Coronary artery (tissue), 2 donors: ENCODE results near the gene FAM219B.
"Not testable (repeated sequence)": the region's sequence is repeated elsewhere in the genome, so short reads cannot be mapped to it uniquely, and the experiment has no call there.

Experiments
- DNase-seq: peaks from one replicate; pipeline ENCODE4 v3.0.0-alpha.2; 2017; ENCODE audit warnings: low spot score
- H3K27ac ChIP-seq, 2 donors: fragments of 200-600 bp; sonication (generic); one replicate each; pipeline ENCODE4 v1.5.1; 2016 to 2019
- H3K4me3 ChIP-seq: fragments of 200-600 bp; sonication (generic); 2 replicates; pipeline ENCODE4 v1.5.1; 2016; ENCODE audit warnings: mild to moderate bottlenecking, moderate library complexity
- CTCF ChIP-seq: fragments of 200-600 bp; sonication (generic); IDR thresholded peaks from one replicate; pipeline ENCODE4 v1.5.1; 2019; ENCODE audit warnings: antibody characterized with exemption

Gene FAM219B

GRCh38 chr15:74937590-74938371, 31.1 kb upstream of the FAM219B start, which contains the start of gene COX5A:
Gene COX5A, minus strand, starts transcription at chr15:74938073. Its CDS starts 59 bp downstream, at chr15:74938014.
- no peak for TF ChIP-seq CTCF
- DNase-seq = peak; percentile 97
- peak within 1 kb of the TSS; percentile 84 to 97 for H3K27ac ChIP-seq
- peak within 1 kb of the TSS; percentile 99 for H3K4me3 ChIP-seq

DNA sequence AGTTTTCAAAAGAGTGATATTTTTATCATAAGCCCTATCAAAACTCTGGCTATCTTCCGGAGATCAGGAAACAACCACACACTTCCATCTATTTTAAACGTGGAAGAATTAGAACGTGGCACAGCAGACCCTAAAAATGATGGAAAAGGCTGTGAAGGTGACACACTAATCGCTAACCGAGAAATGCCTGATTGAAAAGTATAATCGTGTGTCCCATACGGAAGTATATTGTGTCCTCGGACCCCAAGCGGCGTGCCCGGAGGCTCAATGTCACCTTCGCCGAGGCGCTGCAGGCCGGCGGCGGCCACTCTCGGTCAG, 30.6 kb upstream of the FAM219B start:
- no peak for DNase-seq
- Histone ChIP-seq H3K4me3 (peak overlapping the region; percentile 99), H3K27ac (peak overlapping the region; percentile 84 to 97)
- no peak for TF ChIP-seq CTCF

DNA sequence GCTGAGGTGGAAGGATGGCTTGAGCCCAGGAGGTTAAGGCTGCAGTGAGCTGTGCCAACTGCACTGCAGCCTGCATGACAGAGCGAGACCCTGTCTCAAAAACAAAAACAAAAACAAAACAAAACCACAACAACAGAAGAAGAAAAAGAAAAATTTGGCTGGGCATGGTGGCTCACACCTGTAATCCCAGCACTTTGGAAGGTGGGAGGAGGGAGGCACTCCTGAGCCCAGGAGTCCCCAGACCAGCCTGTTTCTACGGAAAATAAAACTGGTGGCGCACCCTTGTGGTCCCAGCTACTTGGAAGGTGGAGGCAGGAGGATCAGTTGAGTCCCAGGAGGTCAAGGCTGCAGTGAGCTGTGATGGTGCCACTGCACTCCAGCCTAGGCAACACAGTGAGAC, 28.5 kb upstream of the FAM219B start:
- DNase-seq, H3K4me3 ChIP-seq, H3K27ac ChIP-seq: not testable (repeated sequence)

DNA sequence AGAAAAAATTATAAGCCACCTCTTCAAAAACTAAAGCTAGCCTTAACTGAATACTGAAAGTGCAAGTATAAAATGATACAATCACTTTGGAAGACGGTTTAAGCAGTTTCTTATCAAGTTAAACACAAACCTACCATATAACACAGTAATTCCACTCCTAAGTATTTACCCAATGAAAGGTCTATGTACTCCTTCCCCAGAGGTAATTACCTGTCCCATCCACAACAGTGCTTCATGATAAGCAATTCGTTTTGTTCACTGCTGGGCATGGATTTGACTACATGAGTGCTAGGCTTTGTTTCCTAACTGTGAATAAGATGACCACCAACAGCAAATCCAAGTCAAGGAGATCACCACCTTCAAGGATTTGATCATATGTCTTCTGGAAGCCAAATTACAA, 26.9 kb upstream of the FAM219B start:
- Histone ChIP-seq H3K27ac (no peak overlapping the region), H3K4me3 (no peak overlapping the region)
- no peak for DNase-seq
- TF ChIP-seq CTCF = no peak

DNA sequence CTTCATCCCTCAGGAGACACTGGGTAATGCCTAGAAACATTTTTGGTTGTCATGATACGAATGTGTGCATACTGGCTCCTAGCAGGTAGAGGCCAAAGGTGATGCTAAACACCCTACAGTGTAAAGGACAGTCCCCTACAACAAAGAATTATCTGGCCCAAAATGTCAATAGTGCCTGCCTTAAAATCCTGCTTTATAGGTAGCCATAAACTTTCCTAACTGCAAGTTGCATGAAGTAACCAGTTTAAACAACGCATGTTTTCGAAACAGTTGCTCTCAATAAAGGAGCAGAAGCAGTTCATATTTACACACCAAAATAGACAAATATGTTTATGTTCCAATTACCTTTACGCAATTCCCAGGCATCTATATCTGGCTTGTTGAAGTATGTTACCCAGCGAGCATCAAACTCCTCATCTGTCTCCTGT, 22.1 kb upstream of the FAM219B start:
- Histone ChIP-seq H3K27ac (no peak overlapping the region), H3K4me3 (no peak overlapping the region)
- no peak for DNase-seq
- no peak for TF ChIP-seq CTCF

DNA sequence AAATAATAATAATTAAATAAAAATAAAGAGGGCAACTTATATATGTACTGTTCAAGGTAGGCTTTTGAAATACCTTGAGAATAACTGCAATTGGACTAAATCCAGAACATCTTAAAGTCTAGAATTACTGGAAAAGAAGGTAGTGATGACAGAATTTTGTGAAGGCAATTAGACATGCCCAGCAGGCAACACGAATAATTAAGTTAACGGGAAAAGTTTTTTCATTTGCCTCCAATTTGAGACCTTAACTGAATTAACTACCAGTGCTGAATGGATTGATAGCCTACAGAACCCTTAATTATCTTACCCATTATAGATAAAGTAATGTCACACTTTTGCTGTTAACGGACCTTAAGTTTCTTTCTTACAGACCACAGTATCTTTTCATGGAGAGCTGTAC, 17.9 kb upstream of the FAM219B start:
- Histone ChIP-seq H3K4me3 (no peak overlapping the region), H3K27ac (no peak overlapping the region)
- DNase-seq = no peak
- no peak for TF ChIP-seq CTCF

GRCh38 chr15:74920456-74920855, 13.8 kb upstream of the FAM219B start:
- Histone ChIP-seq H3K4me3 (no peak overlapping the region), H3K27ac (no peak overlapping the region)
- no peak for DNase-seq
- TF ChIP-seq CTCF = no peak
